Stimulated activated CD8-positive, alpha-beta memory T cell treated with anti-CD3 and anti-CD28 coated beads, Interleukin-2, amount 100 ng/mL, for 1 hour (primary cell): Measurements from ENCODE around the gene USP12.
"Not testable (repeated sequence)": the region's sequence is repeated elsewhere in the genome, so short reads cannot be mapped to it uniquely, and the experiment has no call there.

ENCODE experiments used
- DNase-seq, 2 donors: peaks; one replicate each; pipeline ENCODE4 v3.0.0-alpha.2; 2020; ENCODE audit warnings: low read depth in 2 of 2

The USP12 gene

GRCh38 chr13:27151798-27152599, 19.6 kb downstream of the USP12 start:
- DNase-seq: no peak

GRCh38 chr13:27149702-27150101, 21.9 kb downstream of the USP12 start:
- DNase-seq: no peak

GRCh38 chr13:27148900-27149299, 22.7 kb downstream of the USP12 start:
- DNase-seq: no peak

GRCh38 chr13:27147530-27148170, 24.0 kb downstream of the USP12 start:
- no peak for DNase-seq

GRCh38 chr13:27141746-27142145, 29.9 kb downstream of the USP12 start:
- DNase-seq: no peak

GRCh38 chr13:27141159-27141558, 30.5 kb downstream of the USP12 start:
- not testable (repeated sequence) for DNase-seq

GRCh38 chr13:27140060-27140459, 31.6 kb downstream of the USP12 start:
- DNase-seq: no peak

GRCh38 chr13:27139565-27139964, 32.0 kb downstream of the USP12 start:
- DNase-seq: no peak

GRCh38 chr13:27138457-27139093, 33.0 kb downstream of the USP12 start:
- DNase-seq: no peak

GRCh38 chr13:27137759-27138158, 33.9 kb downstream of the USP12 start:
- no peak for DNase-seq

- no peak for DNase-seq
Measured at GRCh38 chr13:27135023-27135422, 36.6 kb downstream of the USP12 start.

- no peak for DNase-seq
Measured at GRCh38 chr13:27133889-27134288, 37.7 kb downstream of the USP12 start.

GRCh38 chr13:27132538-27132937, 39.1 kb downstream of the USP12 start:
- DNase-seq: no peak

GRCh38 chr13:27131906-27132305, 39.7 kb downstream of the USP12 start:
- no peak for DNase-seq

GRCh38 chr13:27130979-27131623, 40.5 kb downstream of the USP12 start:
- DNase-seq: peak; percentile 30 to 40

- no peak for DNase-seq
Measured at GRCh38 chr13:27130223-27130978, 41.2 kb downstream of the USP12 start.

- DNase-seq: no peak
Measured at GRCh38 chr13:27128825-27129627, 42.6 kb downstream of the USP12 start.

- no peak for DNase-seq
Measured at GRCh38 chr13:27126859-27127258, 44.8 kb downstream of the USP12 start.

- DNase-seq: no peak
Measured at GRCh38 chr13:27125357-27126282, 46.0 kb downstream of the USP12 start.

- no peak for DNase-seq
Measured at GRCh38 chr13:27124571-27124970, 47.0 kb downstream of the USP12 start.
